GM21423 (cell line): ENCODE measurements around the gene RUFY3.
A peak's percentile ranks its signal among the peaks of the same experiment; 100 is the strongest.
"Not testable (repeated sequence)": the region's sequence is repeated elsewhere in the genome, so short reads cannot be mapped to it uniquely, and the experiment has no call there.

Source experiments
- ATAC-seq: cut with Tn5 transposase; IDR thresholded peaks from one replicate; pipeline ENCODE4 v1.9.1; 2021; ENCODE audit warnings: mild to moderate bottlenecking, moderate library complexity; ENCODE audit not compliant: unreplicated experiment

RUFY3 gene, protein sequence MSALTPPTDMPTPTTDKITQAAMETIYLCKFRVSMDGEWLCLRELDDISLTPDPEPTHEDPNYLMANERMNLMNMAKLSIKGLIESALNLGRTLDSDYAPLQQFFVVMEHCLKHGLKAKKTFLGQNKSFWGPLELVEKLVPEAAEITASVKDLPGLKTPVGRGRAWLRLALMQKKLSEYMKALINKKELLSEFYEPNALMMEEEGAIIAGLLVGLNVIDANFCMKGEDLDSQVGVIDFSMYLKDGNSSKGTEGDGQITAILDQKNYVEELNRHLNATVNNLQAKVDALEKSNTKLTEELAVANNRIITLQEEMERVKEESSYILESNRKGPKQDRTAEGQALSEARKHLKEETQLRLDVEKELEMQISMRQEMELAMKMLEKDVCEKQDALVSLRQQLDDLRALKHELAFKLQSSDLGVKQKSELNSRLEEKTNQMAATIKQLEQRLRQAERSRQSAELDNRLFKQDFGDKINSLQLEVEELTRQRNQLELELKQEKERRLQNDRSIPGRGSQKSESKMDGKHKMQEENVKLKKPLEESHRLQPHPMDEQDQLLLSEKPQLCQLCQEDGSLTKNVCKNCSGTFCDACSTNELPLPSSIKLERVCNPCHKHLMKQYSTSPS

DNA sequence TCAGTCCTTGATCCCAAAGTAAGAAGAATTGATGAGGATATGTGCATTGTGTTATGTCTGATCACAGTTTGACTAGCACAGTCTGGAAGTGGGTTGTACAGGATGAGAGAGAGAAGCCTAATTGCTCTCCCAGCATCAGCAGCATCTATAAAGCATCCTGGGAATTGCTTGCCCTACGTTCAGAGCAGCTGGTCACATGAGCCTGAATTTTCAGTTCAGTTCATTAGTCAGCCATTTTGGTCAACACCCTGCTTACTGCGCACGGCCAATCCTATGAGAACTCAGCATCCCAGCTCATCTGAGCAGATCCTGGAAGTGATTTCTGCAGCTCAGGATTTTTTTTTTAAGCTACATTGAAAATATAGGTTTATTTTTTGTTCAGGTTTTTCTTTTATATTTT, at the start of gene RUFY3:
Gene RUFY3, plus strand, starts transcription at position 218 of the 400 bp plus-strand sequence. CDS start 610 bp downstream, outside the sequence.
- ATAC-seq: no peak

DNA sequence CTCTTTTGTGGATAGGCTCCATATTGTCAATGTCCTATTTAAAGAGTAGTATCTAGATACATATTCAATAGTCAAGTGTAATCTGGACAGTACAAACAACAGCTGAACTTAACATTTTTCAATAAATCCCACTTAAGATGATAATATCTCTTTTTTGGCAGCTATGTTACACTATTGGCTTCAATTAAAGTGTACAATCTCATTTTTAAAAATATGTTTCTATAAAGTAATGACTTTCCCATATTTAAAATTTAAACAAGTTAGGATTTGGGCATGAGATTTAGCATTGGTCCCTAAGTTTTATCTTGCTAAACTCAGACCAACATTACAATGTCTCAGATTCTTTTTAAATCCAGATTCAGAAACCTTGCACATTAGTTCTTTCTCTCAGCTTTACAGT, 47.6 kb upstream of the RUFY3 start:
- no peak for ATAC-seq

DNA sequence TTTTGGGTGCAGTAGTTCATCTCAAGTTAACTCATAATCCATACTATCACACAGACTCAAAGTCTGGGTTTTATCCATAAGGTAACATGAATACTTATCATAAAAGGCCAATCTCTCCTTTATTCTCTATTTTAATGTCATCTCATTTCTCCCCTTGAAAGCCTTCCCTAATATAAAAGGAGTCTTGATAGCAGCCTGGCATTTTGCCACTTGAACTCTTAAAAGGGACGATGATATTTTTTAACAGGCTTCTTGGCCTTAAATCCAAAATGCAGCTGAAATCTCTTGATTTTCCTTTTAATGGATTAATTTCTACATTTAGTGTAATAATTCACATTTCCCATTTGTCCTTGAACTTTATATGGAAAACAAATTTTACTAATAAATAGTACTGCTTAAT, 47.0 kb upstream of the RUFY3 start:
- no peak for ATAC-seq

DNA sequence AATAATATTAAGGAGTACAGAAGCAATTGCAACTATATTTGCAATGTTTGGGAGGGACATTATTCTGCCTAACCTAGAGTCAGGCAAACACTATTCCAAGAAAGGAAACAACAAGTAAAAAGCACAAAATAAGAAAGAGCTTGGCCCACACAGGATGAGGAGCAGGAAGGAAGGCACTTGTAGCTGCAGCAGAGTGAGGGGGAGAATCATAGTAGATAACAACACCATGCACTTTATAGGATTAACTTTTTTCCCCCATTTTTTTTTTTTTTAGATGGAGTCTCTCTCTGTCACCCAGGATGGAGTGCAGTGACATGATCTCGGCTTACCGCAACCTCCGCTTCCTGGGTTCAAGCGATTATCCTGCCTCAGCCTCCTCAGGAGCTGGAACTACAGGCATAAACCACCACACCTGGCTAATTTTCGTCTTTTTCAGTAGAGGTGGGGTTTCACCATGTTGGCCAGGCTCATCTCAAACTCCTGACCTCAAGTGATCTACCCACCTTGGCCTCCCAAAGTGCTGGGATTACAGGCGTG, 45.1 kb upstream of the RUFY3 start:
- ATAC-seq: no peak

DNA sequence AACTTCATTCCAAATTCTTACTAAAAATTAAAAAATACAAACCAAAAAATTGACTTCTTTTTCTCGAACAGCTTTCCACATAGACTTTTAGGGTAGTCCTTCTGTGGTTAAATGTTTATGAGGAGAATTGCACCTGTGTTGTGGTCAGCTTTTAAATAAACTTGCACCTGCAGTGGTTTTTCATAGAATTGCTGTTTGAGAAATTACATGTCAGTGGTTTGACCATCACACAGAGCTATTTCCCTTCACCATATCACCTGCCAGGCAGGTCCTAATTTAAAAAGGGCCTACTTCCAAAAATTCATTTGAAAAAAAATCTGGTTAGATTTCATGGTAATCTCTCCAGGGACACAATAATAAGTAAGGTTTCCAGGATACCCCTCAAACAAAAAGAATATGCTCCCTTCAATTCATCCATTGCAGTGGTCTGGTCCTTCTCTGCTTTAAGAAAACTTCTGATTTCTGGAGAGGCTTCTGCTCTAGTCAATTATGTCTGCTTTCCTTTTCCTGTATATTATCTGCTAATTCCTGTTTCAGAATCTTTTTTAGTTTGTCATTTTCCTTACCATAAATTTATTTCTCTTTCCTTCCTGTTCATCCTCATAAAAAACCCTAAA, 43.3 kb upstream of the RUFY3 start:
- ATAC-seq: peak; percentile 75

DNA sequence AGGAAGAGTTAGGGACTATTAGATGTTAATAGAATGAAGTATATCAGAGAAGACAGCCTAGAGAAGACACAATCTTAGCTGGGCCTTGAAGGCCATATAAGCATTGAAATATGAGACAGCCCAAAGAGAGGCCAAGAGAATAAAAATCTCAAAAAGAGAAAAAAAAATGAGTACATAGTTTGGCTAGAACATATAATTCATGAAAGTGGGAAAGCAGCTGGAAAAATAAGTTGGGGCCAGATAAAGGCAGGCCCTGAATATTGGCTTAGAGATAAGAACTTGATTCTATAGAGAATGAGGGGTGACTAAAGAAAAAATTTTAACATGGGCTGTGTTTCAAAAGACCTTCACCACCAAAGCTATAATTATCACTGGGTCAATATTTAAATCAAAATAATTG, 40.8 kb upstream of the RUFY3 start:
- ATAC-seq: no peak

DNA sequence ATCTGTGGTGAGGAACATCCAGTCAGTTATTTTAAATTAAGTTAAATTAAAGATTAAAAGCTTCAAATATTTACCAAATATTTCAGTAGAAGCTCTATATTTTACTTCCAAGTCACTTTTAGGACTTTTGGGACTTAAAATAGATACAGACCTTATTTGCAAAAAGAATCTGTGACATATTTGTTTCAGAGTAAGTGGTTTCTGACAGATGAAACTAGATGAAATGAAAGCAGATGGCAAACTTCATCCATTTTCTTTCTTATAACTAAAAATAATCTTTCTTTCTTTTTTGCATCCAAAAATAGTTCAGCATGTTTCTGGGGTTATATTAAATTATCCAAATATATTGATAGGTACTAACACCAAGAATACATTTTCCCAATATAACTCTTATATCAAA, 40.1 kb upstream of the RUFY3 start:
- peak; percentile 48 for ATAC-seq

DNA sequence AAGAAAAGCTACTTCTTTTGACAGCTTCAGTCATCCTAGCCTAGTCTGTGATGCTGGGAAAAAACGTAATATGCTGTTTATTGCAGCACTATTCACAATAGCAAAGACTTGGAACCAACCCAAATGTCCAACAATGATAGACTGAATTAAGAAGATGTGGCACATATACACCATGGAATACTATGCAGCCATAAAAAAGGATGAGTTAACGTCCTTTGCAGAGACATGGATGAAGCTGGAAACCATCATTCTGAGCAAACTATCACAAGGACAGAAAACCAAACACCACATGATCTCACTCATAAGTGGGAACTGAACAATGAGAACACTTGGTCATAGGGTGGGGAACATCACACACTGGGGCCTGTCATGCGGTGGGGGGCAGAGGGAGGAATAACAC, 39.6 kb upstream of the RUFY3 start:
- not testable (repeated sequence) for ATAC-seq

DNA sequence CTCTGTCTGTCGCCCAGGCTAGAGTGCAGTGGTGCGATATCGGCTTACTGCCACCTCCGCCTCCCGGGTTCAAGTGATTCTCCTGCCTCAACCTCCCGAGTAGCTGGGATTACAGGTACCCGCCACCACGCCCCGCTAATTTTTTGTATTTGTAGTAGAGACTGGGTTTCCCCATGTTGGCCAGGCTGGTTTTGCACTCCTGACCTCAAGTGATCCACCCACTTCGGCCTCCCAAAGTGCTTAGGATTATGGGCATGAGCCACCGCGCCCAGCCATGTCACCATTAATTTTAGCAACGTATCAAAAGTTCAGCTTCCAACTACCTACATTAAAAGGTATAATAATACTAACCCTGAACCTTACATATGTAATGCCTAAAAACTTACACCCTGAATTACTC, 34.4 kb upstream of the RUFY3 start:
- no peak for ATAC-seq

DNA sequence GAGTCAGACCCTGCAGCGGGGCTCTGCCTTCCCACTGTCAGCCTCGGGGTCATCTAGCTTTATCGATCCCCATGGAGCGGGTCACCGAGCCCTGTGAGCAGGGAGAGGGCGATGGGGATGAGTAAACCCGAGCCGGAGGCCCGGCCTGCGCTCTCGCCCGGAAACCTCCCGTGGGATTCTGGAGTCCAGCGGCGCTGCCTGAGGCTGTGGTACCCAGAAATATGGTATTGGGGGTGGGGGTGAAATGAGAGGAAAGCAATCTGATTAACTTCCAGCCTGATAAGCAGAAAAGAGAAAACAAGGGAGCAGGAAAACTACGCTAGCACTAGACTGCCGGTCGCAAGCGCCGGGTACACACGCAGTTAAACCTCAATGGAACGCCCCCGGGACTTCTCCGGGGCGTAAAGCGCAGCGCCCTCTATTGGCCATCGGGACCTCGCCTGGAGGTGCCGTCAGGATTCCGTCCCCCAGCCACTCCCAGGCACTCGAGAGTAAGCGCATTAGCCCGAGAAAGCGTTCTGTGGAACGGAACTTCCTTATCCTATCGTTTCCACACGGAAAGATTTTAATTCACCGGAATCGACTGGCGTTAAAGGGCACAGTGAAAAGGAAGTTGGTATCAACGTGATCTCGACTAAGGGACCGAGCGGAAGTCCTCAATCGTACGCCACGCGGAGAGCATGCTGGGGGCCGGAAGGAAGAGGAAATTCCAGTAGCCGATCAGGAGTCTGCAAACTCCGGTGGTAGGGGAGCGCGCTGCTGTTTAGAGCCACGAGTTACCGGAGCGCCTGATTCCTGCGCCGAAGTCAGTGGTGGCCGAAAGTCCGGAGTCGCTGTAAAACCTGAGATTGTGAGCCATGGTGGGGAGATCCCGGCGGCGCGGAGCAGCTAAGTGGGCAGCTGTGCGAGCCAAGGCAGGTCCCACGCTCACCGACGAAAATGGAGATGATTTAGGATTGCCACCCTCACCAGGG, 33.7 kb upstream of the RUFY3 start, which contains the start of gene UTP3:
Gene UTP3, plus strand, starts transcription at position 712 of the 974 bp plus-strand sequence. Its CDS starts 146 bp downstream, at position 858.
- peak; percentile 91 for ATAC-seq

DNA sequence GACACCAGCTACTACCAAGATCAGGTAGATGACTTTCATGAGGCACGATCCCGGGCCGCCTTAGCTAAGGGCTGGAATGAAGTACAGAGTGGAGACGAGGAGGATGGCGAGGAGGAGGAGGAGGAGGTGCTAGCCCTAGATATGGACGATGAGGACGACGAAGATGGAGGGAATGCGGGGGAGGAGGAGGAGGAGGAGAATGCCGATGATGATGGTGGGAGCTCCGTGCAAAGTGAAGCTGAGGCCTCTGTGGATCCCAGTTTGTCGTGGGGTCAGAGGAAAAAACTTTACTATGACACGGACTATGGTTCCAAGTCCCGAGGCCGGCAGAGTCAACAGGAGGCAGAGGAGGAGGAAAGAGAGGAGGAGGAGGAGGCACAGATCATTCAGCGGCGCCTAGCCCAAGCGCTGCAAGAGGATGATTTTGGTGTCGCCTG, 33.0 kb upstream of the RUFY3 start:
- peak; percentile 1 for ATAC-seq

DNA sequence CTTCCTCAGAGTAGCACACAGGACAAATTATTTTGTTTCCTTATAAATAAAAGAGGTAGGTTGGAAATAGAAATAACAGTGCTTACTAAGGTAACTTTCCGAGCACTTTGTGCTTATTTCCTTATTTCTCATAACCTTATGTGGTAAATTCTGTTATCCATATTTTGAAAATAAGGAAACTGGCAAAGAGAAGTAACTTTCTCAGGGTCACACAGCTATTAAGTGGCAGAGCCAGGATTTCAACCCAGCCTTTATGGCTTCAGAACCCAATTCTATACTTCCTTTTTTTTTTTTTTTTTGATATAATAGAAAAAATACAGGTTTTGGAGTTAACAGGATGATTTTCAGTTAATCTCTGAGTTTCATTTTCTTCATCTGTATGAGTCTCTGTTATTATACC, 30.1 kb upstream of the RUFY3 start:
- no peak for ATAC-seq

DNA sequence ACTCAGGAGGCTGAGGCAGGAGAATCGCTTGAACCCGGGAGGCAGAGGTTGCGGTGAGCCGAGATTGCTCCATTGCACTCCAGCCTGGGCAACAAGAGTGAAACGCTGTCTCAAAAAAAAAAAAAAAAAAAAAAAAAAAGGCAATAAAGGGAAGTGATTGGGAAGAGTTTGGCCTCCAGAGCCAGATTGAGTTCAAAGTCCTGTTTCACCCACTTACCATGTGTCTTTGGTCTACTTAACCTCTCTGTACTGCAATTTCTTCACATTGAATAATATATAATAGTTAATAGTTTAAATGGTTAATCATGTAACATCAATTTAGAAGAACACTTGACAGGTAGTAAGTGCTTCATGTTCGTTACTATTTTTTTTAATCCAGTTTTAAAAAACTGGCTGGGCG, 27.1 kb upstream of the RUFY3 start:
- not testable (repeated sequence) for ATAC-seq

DNA sequence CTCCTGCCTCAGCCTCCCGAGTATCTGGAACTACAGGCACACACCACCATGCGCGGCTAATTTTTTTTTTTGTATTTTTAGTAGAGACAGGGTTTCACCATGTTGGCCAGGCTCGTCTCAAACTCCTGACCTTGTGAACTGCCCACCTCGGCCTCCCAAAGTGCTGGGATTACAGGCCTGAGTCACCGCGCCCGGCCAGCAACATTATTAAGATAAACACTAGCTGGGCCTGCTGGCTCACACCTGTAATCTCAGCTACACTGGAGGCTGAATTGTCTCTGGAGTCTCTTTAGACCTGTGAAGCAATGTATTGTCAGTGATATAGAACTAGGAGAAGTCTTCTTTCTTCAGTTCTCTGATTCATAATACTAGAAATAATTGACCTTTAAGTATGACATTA, 23.3 kb upstream of the RUFY3 start:
- ATAC-seq: not testable (repeated sequence)

DNA sequence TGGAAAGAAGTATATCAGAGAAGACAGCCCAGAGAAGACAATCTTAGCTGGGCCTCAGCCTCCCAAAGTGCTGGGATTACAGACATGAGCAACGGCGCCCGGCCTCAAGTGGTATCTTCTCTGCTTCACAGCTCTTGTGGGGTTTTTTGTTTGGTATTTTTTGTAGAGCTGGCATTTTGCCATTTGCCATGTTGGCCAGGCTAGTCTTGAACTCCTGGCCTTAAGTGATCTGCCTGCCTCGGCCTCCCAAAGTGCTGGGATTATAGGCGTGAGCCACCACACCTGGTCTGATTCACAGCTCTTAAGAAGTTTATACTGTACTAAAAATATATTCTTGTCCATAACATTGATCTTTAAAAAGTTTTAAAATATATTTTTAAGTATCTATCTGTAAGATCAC, 21.1 kb upstream of the RUFY3 start:
- ATAC-seq: no peak

DNA sequence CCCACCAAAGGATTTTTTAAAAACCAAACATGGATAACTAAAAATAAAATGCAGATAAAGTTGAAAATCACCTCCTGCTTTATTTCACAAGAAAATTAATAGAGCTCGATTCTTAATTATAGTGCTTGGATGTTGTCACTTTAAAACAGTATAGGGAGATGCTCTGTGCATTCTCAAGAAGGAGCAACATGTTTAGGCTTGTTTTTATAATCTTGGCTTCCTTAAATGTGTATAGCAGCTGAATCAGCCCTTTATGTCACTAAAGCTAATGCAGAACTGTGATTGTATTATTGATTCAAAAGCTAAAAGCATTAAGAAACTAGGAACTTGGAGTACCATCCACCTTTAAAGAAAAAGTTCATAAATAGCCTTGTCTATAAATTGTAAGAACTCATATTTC, 20.5 kb upstream of the RUFY3 start:
- ATAC-seq: no peak

DNA sequence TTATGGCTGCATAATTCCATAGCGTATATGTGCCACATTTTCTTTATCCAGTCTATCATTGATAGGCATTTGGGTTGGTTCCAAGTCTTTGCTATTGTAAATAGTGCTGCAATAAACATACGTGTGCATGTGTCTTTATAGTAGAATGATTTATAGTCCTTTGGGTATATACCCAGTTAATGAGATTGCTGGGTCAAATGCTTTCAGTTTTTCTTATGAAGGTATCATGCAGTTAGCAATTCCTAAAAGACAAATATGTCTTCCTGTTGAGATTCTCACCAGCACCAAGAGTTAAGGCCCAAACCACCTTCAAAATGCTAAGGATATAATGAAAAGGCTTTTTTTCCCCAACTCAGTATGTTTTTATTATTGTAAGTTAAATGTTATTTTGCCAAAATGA, 19.2 kb upstream of the RUFY3 start:
- not testable (repeated sequence) for ATAC-seq

DNA sequence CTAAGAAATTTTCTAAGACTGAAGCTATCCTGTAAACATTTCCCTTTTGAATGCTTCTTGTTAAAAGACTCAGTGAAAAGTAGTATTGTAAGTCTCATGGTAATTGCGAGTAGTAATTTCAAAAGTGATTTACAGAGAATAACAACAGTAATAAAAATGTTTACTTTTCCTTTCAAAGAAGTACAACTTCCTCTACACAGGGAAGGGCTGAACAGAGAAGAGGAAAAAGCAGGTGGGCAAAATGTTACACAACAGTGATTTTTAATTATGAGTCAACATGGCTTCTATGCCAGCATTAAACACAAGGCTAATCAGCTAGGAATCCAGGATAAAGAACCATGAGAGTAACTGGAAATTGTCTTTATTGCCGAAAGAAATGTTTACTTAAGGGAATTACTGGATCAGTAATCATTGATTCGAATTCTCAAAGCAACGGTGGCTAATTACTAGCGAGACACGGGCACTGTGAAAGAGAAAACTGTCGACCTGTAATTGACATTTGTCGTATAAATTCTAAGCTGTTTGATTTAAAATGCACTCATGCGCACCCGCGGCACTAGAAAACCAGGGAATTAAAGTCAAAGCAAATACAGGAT, 18.0 kb upstream of the RUFY3 start:
- ATAC-seq: no peak

DNA sequence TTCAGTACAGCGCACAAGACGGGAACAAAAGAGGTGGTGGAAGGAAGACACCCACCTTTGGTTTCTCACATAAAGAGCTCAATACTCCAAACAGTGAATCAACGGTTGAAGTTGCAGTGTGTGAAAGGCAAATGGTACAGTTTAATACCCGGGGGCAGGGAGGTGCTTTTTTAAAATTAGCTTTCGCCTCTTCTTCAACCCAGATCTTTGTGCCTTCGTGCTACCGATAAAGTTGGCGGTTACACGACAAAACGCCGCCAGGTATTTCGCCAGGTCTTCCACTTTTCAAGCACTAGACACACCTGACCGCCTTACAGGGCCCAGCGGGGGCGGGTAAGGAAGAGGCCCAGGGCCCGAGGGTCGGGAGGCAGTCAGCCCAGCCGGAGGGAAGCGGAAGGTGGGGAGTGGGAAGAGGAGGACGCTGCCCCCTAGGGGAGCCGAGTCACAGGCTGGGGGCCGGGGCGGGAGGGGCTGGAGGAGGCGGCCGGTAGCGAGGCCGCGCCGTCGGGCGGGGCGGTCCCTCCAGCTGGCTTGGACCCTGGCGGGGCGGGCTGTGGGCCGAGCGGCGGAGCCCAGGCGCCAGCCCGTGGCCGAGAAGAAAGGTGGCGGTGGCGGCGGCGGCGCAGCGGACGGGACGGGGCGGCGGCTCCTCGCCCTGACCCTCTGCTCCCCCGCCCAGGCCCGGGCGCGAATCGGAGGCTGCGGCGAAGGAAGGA, 17.4 kb upstream of the RUFY3 start:
- peak; percentile 62 for ATAC-seq

DNA sequence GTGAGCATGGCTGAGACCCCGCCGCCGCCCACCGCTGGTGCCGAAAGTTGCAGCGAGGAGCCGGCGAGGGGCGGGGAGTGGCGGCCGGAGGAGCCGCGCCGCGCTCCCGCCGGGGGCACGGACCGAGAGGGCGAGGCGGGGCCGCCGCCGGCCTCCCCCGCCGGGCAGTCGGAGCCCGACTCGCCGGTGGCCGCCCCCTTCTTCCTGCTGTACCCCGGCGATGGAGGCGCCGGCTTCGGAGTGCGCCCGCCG, 16.9 kb upstream of the RUFY3 start:
- ATAC-seq: peak; percentile 26
